Thyroid gland (tissue), 4 donors: Measurements from ENCODE around the gene PAX6. TPM values are rescaled to one million over a fixed set of nuclear protein-coding genes. Genes with fewer than 3 reads are reported as not detected.

Experiments
- DNase-seq, 2 donors: peaks; one replicate each; pipeline ENCODE4 v3.0.0-alpha.2; 2019
- H3K27ac ChIP-seq, 3 donors: fragments of 200-600 bp; sonication (generic); 1 replicate in 2 of 3; 2 replicates in 1 of 3; pipeline ENCODE4 v1.5.1; 2016 to 2019; ENCODE audit warnings: mild to moderate bottlenecking in 1 of 3, moderate library complexity in 1 of 3
- H3K27me3 ChIP-seq: fragments of 200-600 bp; sonication (generic); one replicate; pipeline ENCODE4 v1.5.1; 2019
- H3K36me3 ChIP-seq, 2 donors: fragments of 200-600 bp; sonication (generic); one replicate each; pipeline ENCODE4 v1.5.1; 2016 to 2019
- H3K4me1 ChIP-seq, 2 donors: fragments of 200-600 bp; sonication (generic); one replicate each; pipeline ENCODE4 v1.5.1; 2017 to 2019
- H3K4me3 ChIP-seq, 3 donors: fragments of 200-600 bp; sonication (generic); replicated peaks in 1 of 3; 1 replicate in 2 of 3; 2 replicates in 1 of 3; pipeline ENCODE4 v1.5.1; 2016; ENCODE audit warnings: mild to moderate bottlenecking in 1 of 3
- H3K9me3 ChIP-seq: fragments of 200-600 bp; sonication (generic); one replicate; pipeline ENCODE4 v1.5.1; 2017
- CTCF ChIP-seq, 6 experiments: fragments of 200-600 bp in 3 of 6; fragments of 450-650 bp in 3 of 6; sonication (generic) in 3 of 6; IDR thresholded peaks; one replicate each; pipeline ENCODE4 v1.5.1; 2016 to 2019; ENCODE audit warnings: antibody characterized with exemption in 6 of 6, mild to moderate bottlenecking in 2 of 6, inconsistent platforms in 1 of 6, moderate library complexity in 1 of 6
- POLR2A ChIP-seq, 2 donors: fragments of 450-650 bp; IDR thresholded peaks; one replicate each; pipeline ENCODE4 v1.6.1; 2017; ENCODE audit warnings: antibody characterized with exemption in 2 of 2, mild to moderate bottlenecking in 2 of 2, moderate library complexity in 1 of 2
- WGBS, 2 donors: methylation state at CpG; one replicate each; pipeline ENCODE4 v1.1.5; 2017; 5-methylcytosine and 5-hydroxymethylcytosine counted together
- intact Hi-C: fragments of 100-400 bp; cut with DNase I; formaldehyde crosslinking; loops from one replicate; pipeline ENCODE4 v1.15.1; 2023
- total RNA-seq, 4 donors: library from RNA; depleted of rRNA; stranded (reverse); fragments of >200 nt; gene quantifications; one replicate each; pipeline ENCODE4 v1.2.3, GENCODE V29; 2016

PAX6 gene
- total RNA-seq, 4 donors from 2014 or later, result not detected

- no peak overlapping the region for H3K27ac ChIP-seq
- 95 to 97% methylated on average over 2 of the region's 2 CpGs for WGBS, 2 donors
- DNase-seq, result no peak
- no peaks in the 10 kb centered on the region for H3K4me1 ChIP-seq
- intact Hi-C loops, result no loop called here
- no peaks in the 10 kb centered on the region for H3K36me3 ChIP-seq
- H3K4me3 ChIP-seq, result no peak overlapping the region
- no peaks in the 10 kb centered on the region for H3K27me3 ChIP-seq
- H3K9me3 ChIP-seq, result no peaks in the 10 kb centered on the region
- TF ChIP-seq CTCF (IDR thresholded peaks at IDR 0.05) (no peak), POLR2A (IDR thresholded peaks at IDR 0.05) (no peak)
Measured at GRCh38 chr11:31767685-31768084, 43.4 kb downstream of the PAX6 start.

DNA sequence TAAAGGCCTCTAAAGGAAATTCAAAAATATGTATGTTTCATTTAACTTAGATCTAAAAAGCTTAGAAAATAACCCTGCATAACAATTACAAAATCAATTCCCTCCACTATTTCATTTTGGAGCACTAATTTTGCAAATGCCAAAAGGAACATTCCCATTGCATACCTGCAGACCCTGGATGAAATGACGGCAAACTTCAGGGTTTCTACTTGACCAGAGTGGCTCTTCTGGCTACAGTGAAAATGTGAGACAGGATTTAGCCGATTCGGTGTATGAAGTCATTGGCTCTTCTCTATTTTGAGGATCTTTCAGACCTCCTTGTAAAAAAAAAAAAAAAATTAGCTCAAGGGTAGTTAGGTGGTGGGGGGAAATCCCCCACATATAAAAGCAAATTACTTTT lies 44.1 kb downstream of the PAX6 start:
- H3K36me3 ChIP-seq, result no peaks in the 10 kb centered on the region
- intact Hi-C loops, result no loop called here
- no peak overlapping the region for H3K27ac ChIP-seq
- no peaks in the 10 kb centered on the region for H3K4me1 ChIP-seq
- 97 to 98% methylated on average over 3 of the region's 3 CpGs for WGBS, 2 donors
- no peak overlapping the region for H3K4me3 ChIP-seq
- H3K9me3 ChIP-seq, result no peaks in the 10 kb centered on the region
- no peak for DNase-seq
- no peak for TF ChIP-seq CTCF (IDR thresholded peaks at IDR 0.05)
- no peak for TF ChIP-seq POLR2A (IDR thresholded peaks at IDR 0.05)
- H3K27me3 ChIP-seq, result no peaks in the 10 kb centered on the region

GRCh38 chr11:31764766-31765165 lies 46.4 kb downstream of the PAX6 start:
- H3K36me3 ChIP-seq, result no peaks in the 10 kb centered on the region
- TF ChIP-seq POLR2A (IDR thresholded peaks at IDR 0.05) (no peak), CTCF (IDR thresholded peaks at IDR 0.05) (no peak)
- no peaks in the 10 kb centered on the region for H3K4me1 ChIP-seq
- H3K27me3 ChIP-seq, result no peaks in the 10 kb centered on the region
- 89% methylated on average over 5 of the region's 5 CpGs for WGBS, 2 donors
- no peak overlapping the region for H3K4me3 ChIP-seq
- H3K27ac ChIP-seq, result no peak overlapping the region
- H3K9me3 ChIP-seq, result no peaks in the 10 kb centered on the region
- intact Hi-C loops, result no loop called here
- DNase-seq, result no peak

DNA sequence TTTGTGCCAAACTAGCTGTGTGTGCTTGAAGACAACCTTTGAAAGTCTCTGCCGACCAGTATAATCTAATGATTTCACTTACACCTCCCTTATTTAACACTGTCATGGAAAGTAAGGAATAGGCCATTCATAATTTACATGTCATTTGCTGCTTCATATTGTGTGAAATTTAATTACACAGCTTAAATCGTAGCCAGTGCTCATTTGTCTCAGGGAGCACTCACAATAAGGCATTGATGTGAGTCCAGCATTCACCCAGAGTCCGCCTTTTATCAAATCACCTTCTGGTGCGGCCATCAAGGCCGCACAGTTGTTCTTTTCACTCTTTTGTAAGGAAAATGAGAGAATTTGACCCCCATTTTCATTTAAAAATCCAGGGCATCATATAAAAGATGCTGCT lies 46.9 kb downstream of the PAX6 start:
- WGBS, 2 donors, result 93 to 96% methylated on average over 5 of the region's 5 CpGs

DNA sequence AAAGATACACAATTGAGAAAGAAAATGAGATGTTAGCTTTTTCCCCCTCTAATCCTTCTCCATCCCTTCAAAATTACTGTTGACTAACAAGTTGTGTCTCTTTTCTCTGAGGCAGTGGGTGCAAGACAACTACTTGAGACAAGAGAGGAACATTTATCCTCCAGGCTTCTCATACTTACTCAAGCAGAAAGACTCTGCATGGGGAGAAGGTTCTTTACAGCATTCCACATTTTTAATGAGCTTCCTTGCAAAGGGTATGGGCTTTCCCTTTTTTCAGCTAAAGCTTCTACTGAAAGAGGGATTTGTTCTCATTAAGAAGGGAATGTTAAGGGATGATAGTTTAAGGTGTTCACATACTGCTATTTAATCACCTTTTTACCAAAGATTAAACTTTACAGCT lies 47.8 kb downstream of the PAX6 start:
- H3K27me3 ChIP-seq, result no peaks in the 10 kb centered on the region
- TF ChIP-seq POLR2A (IDR thresholded peaks at IDR 0.05), result no peak
- no peak for TF ChIP-seq CTCF (IDR thresholded peaks at IDR 0.05)
- intact Hi-C loops, result no loop called here
- H3K36me3 ChIP-seq, result no peaks in the 10 kb centered on the region
- no peak overlapping the region for H3K4me3 ChIP-seq
- H3K27ac ChIP-seq, result no peak overlapping the region
- DNase-seq, result no peak
- no peaks in the 10 kb centered on the region for H3K4me1 ChIP-seq
- H3K9me3 ChIP-seq, result no peaks in the 10 kb centered on the region

More for the DNA sequence above, 46.9 kb downstream of the PAX6 start:
- no peak overlapping the region for H3K4me3 ChIP-seq
- TF ChIP-seq POLR2A (IDR thresholded peaks at IDR 0.05) (no peak), CTCF (IDR thresholded peaks at IDR 0.05) (no peak)
- no peaks in the 10 kb centered on the region for H3K9me3 ChIP-seq
- H3K36me3 ChIP-seq, result no peaks in the 10 kb centered on the region
- no peak for DNase-seq
- H3K27ac ChIP-seq, result no peak overlapping the region
- intact Hi-C loops, result no loop called here
- no peaks in the 10 kb centered on the region for H3K27me3 ChIP-seq
- no peaks in the 10 kb centered on the region for H3K4me1 ChIP-seq
